ENCODE data around the gene APRT. TPM values are rescaled to one million over a fixed set of nuclear protein-coding genes. Genes with fewer than 3 reads are reported as not detected.

APRT gene
- total RNA-seq, 4 donors from 2014 or later = 186 to 314 (median 250) TPM

- H3K27me3 ChIP-seq = no peaks in the 10 kb centered on the region
- H3K9me3 ChIP-seq = no peaks in the 10 kb centered on the region
- peaks cover 0 to 6% (median 0%) of the 10 kb centered on the region in 3 donors for H3K4me1 ChIP-seq
- intact Hi-C loops (cut with DNase I) = no loop called here
- no peak overlapping the region for H3K4me3 ChIP-seq
- H3K27ac ChIP-seq = peak overlapping the region in 2 of 4 donors; percentile 21 to 34
- WGBS, 2 donors = 93 to 100% methylated on average over 4 to 20 of the region's 33 CpGs
- H3K36me3 ChIP-seq = peaks cover 12 to 62% (median 16%) of the 10 kb centered on the region in 3 donors
- DNase-seq = no peak
- TF ChIP-seq POLR2A (IDR thresholded peaks at IDR 0.05) = no peak
- TF ChIP-seq, protein P1, sequence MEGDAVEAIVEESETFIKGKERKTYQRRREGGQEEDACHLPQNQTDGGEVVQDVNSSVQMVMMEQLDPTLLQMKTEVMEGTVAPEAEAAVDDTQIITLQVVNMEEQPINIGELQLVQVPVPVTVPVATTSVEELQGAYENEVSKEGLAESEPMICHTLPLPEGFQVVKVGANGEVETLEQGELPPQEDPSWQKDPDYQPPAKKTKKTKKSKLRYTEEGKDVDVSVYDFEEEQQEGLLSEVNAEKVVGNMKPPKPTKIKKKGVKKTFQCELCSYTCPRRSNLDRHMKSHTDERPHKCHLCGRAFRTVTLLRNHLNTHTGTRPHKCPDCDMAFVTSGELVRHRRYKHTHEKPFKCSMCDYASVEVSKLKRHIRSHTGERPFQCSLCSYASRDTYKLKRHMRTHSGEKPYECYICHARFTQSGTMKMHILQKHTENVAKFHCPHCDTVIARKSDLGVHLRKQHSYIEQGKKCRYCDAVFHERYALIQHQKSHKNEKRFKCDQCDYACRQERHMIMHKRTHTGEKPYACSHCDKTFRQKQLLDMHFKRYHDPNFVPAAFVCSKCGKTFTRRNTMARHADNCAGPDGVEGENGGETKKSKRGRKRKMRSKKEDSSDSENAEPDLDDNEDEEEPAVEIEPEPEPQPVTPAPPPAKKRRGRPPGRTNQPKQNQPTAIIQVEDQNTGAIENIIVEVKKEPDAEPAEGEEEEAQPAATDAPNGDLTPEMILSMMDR (IDR thresholded peaks at IDR 0.05) = no peak
These were observed 24.1 kb upstream of the APRT start for GRCh38 chr16:88835818-88836217.

DNA sequence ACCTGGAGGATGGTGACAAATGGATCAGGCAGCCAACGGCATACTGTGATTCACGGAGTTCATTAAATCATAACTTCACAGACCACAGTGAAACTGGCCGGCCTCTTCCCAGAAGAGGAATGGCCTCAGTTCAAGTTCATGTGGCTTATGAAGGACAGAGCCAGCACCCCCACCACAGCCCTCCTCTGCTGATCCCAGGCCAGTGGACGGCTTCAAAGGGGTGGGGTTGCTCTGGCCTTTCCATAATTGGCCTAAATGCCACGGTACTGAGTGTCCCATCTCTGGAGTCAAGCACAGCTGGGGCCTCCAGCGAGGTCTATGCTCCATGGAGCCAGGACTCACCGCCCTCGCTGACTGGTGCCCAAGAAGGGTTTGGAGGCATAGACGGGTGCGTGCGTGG lies 23.7 kb upstream of the APRT start:
- peaks cover 12 to 58% (median 12%) of the 10 kb centered on the region in 3 donors for H3K36me3 ChIP-seq
- WGBS, 2 donors = 79 to 80% methylated on average over 3 to 7 of the region's 11 CpGs
- no peaks in the 10 kb centered on the region for H3K9me3 ChIP-seq
- no peak for DNase-seq
- intact Hi-C loops (cut with DNase I) = no loop called here
- H3K27me3 ChIP-seq = no peaks in the 10 kb centered on the region
- H3K4me1 ChIP-seq = peaks cover 0 to 6% (median 0%) of the 10 kb centered on the region in 3 donors
- H3K4me3 ChIP-seq = no peak overlapping the region
- TF ChIP-seq POLR2A (IDR thresholded peaks at IDR 0.05) = no peak
- TF ChIP-seq, protein P1 (IDR thresholded peaks at IDR 0.05) = no peak
- peak overlapping the region in 2 of 4 donors; percentile 25 to 34 for H3K27ac ChIP-seq

GRCh38 chr16:88834670-88835069 lies 22.9 kb upstream of the APRT start:
- Histone ChIP-seq H3K36me3 (peaks cover 5 to 52% (median 5%) of the 10 kb centered on the region in 3 donors), H3K27me3 (no peaks in the 10 kb centered on the region), H3K27ac (peak overlapping the region in 2 of 4 donors; percentile 21 to 25), H3K4me1 (peaks cover 0 to 8% (median 0%) of the 10 kb centered on the region in 3 donors), H3K4me3 (no peak overlapping the region), H3K9me3 (no peaks in the 10 kb centered on the region)
- TF ChIP-seq POLR2A (IDR thresholded peaks at IDR 0.05) = no peak
- TF ChIP-seq, protein P1 (IDR thresholded peaks at IDR 0.05) = no peak
- intact Hi-C loops (cut with DNase I) = no loop called here
- no peak for DNase-seq
- WGBS, 2 donors = 90 to 94% methylated on average over 2 to 8 of the region's 13 CpGs

DNA sequence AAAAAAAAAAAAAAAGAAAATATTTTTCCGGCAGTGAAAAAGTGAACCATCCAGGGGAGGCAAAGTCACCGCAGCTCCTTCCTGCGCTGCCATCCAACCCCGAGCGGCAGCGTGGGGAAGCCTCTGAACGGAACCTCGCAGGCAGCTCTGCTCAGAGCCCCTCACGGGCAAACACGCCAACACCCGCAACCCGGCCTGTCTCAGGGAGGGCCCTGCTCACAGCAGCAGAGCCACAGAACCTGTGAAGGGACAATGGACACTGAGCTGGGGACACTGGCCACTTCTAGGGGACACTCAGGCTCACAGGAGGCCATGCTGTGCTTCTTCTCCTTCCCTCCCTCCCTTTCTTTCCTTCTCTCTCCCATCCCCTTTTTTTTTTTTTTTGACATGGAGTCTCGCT lies 21.4 kb upstream of the APRT start:
- Histone ChIP-seq H3K9me3 (no peaks in the 10 kb centered on the region), H3K36me3 (peaks cover 0 to 51% (median 0%) of the 10 kb centered on the region in 3 donors), H3K4me1 (peaks cover 0 to 12% (median 0%) of the 10 kb centered on the region in 3 donors), H3K4me3 (no peak overlapping the region), H3K27ac (no peak overlapping the region), H3K27me3 (no peaks in the 10 kb centered on the region)
- intact Hi-C loops (cut with DNase I) = no loop called here
- 91 to 94% methylated on average over 12 to 13 of the region's 13 CpGs for WGBS, 2 donors
- no peak for DNase-seq
- TF ChIP-seq, protein P1 (IDR thresholded peaks at IDR 0.05) = no peak
- TF ChIP-seq POLR2A (IDR thresholded peaks at IDR 0.05) = no peak

GRCh38 chr16:88831838-88832237 lies 20.1 kb upstream of the APRT start:
- no peaks in the 10 kb centered on the region for H3K27me3 ChIP-seq
- peaks cover 0 to 15% (median 1%) of the 10 kb centered on the region in 3 donors for H3K4me1 ChIP-seq
- peaks cover 0 to 52% (median 0%) of the 10 kb centered on the region in 3 donors for H3K36me3 ChIP-seq
- H3K27ac ChIP-seq = no peak overlapping the region
- DNase-seq = no peak
- intact Hi-C loops (cut with DNase I) = no loop called here
- no peak for TF ChIP-seq POLR2A (IDR thresholded peaks at IDR 0.05)
- TF ChIP-seq, protein P1 (IDR thresholded peaks at IDR 0.05) = peak in 1 of 6 experiments; percentile 26
- H3K9me3 ChIP-seq = no peaks in the 10 kb centered on the region
- 52 to 64% methylated on average over 4 to 9 of the region's 13 CpGs for WGBS, 2 donors
- H3K4me3 ChIP-seq = no peak overlapping the region
